ENCODE data around the gene LCE3B. TPM values are rescaled to one million over a fixed set of nuclear protein-coding genes. Genes with fewer than 3 reads are reported as not detected.

Gene LCE3B
- total RNA-seq, 1 experiment from 2014 or later, result not detected

- H3K27me3 Mint-ChIP-seq (ENCODE audit: low read depth), result no peaks in the 10 kb centered on the region
- peaks cover 65% of the 10 kb centered on the region for H3K36me3 Mint-ChIP-seq
- H3K27ac Mint-ChIP-seq, result no peak overlapping the region
- CTCF ChIA-PET, result no interaction called here
- H3K4me3 Mint-ChIP-seq, result no peak overlapping the region
- DNase-seq (ENCODE audit: low spot score) (no peak), ATAC-seq (no peak)
- no peaks in the 10 kb centered on the region for H3K4me1 Mint-ChIP-seq
- POLR2A ChIA-PET, result no interaction called here
- H3K9me3 Mint-ChIP-seq, result peaks cover 90% of the 10 kb centered on the region
- TF ChIP-seq ZNF317 (CRISPR knock-in tag; IDR thresholded peaks at IDR 0.05; ENCODE audit: borderline replicate concordance, low read depth) (no peak), NR2C2 (CRISPR knock-in tag; IDR thresholded peaks at IDR 0.05) (no peak), ZBTB43 (CRISPR knock-in tag; IDR thresholded peaks at IDR 0.05) (no peak)
- TF ChIP-seq, protein P1, sequence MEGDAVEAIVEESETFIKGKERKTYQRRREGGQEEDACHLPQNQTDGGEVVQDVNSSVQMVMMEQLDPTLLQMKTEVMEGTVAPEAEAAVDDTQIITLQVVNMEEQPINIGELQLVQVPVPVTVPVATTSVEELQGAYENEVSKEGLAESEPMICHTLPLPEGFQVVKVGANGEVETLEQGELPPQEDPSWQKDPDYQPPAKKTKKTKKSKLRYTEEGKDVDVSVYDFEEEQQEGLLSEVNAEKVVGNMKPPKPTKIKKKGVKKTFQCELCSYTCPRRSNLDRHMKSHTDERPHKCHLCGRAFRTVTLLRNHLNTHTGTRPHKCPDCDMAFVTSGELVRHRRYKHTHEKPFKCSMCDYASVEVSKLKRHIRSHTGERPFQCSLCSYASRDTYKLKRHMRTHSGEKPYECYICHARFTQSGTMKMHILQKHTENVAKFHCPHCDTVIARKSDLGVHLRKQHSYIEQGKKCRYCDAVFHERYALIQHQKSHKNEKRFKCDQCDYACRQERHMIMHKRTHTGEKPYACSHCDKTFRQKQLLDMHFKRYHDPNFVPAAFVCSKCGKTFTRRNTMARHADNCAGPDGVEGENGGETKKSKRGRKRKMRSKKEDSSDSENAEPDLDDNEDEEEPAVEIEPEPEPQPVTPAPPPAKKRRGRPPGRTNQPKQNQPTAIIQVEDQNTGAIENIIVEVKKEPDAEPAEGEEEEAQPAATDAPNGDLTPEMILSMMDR (IDR thresholded peaks at IDR 0.05), result no peak
Observed at GRCh38 chr1:152643945-152644344, 30.3 kb downstream of the LCE3B start.

GRCh38 chr1:152645146-152645545 lies 31.5 kb downstream of the LCE3B start:
- Mint-ChIP-seq H3K36me3 (peaks cover 68% of the 10 kb centered on the region), H3K4me1 (no peaks in the 10 kb centered on the region), H3K9me3 (peaks cover 90% of the 10 kb centered on the region), H3K4me3 (no peak overlapping the region), H3K27me3 (ENCODE audit: low read depth) (no peaks in the 10 kb centered on the region), H3K27ac (no peak overlapping the region)
- TF ChIP-seq AR (CRISPR knock-in tag; IDR thresholded peaks at IDR 0.05) (no peak), FOXP1 (CRISPR knock-in tag; IDR thresholded peaks at IDR 0.05; ENCODE audit: borderline replicate concordance) (no peak), MXD4 (CRISPR knock-in tag; IDR thresholded peaks at IDR 0.05; ENCODE audit: borderline replicate concordance) (no peak), ZMAT4 (CRISPR knock-in tag; IDR thresholded peaks at IDR 0.05) (no peak), ZNF232 (CRISPR knock-in tag; IDR thresholded peaks at IDR 0.05) (no peak)
- DNase-seq (ENCODE audit: low spot score), result no peak
- ChIA-PET POLR2A (no interaction called here), CTCF (no interaction called here)
- ATAC-seq, result no peak

DNA sequence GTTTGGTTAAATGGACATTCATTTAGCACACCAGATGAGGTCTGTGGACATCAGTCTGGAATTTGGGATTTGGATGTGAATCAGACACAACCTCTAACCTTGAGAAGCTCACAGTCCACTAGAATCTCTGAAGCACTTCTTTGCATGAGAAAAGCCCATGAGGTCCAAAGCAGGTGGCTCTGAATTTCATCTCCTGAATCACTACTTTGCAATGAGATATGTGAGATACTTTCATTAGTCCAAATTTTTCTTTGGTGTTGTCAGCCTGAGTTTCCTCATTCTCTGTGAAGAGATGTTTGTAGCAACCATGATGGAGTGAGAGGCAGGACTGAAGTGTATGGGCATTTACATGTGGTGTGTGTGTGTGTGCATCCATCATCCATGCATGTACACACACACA lies 33.0 kb downstream of the LCE3B start:
- Mint-ChIP-seq H3K4me1 (no peaks in the 10 kb centered on the region), H3K9me3 (peaks cover 90% of the 10 kb centered on the region), H3K36me3 (peaks cover 66% of the 10 kb centered on the region), H3K27me3 (ENCODE audit: low read depth) (peaks cover 3% of the 10 kb centered on the region; the same call in 1 of the 2 replicates), H3K27ac (no peak overlapping the region), H3K4me3 (no peak overlapping the region)
- CTCF ChIA-PET, result no interaction called here
- no peak for DNase-seq (ENCODE audit: low spot score)
- no peak for ATAC-seq
- POLR2A ChIA-PET, result no interaction called here
- no peak for TF ChIP-seq TEAD1 (CRISPR knock-in tag; IDR thresholded peaks at IDR 0.05)
- no peak for TF ChIP-seq SMAD3 (CRISPR knock-in tag; IDR thresholded peaks at IDR 0.05; ENCODE audit: borderline replicate concordance)
- TF ChIP-seq, protein P2, sequence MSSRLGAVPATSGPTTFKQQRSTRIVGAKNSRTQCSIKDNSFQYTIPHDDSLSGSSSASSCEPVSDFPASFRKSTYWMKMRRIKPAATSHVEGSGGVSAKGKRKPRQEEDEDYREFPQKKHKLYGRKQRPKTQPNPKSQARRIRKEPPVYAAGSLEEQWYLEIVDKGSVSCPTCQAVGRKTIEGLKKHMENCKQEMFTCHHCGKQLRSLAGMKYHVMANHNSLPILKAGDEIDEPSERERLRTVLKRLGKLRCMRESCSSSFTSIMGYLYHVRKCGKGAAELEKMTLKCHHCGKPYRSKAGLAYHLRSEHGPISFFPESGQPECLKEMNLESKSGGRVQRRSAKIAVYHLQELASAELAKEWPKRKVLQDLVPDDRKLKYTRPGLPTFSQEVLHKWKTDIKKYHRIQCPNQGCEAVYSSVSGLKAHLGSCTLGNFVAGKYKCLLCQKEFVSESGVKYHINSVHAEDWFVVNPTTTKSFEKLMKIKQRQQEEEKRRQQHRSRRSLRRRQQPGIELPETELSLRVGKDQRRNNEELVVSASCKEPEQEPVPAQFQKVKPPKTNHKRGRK (CRISPR knock-in tag; IDR thresholded peaks at IDR 0.05; ENCODE audit: borderline replicate concordance), result no peak
- TF ChIP-seq, protein P3, sequence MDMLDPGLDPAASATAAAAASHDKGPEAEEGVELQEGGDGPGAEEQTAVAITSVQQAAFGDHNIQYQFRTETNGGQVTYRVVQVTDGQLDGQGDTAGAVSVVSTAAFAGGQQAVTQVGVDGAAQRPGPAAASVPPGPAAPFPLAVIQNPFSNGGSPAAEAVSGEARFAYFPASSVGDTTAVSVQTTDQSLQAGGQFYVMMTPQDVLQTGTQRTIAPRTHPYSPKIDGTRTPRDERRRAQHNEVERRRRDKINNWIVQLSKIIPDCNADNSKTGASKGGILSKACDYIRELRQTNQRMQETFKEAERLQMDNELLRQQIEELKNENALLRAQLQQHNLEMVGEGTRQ (CRISPR knock-in tag; IDR thresholded peaks at IDR 0.05), result no peak
- TF ChIP-seq, protein P4, sequence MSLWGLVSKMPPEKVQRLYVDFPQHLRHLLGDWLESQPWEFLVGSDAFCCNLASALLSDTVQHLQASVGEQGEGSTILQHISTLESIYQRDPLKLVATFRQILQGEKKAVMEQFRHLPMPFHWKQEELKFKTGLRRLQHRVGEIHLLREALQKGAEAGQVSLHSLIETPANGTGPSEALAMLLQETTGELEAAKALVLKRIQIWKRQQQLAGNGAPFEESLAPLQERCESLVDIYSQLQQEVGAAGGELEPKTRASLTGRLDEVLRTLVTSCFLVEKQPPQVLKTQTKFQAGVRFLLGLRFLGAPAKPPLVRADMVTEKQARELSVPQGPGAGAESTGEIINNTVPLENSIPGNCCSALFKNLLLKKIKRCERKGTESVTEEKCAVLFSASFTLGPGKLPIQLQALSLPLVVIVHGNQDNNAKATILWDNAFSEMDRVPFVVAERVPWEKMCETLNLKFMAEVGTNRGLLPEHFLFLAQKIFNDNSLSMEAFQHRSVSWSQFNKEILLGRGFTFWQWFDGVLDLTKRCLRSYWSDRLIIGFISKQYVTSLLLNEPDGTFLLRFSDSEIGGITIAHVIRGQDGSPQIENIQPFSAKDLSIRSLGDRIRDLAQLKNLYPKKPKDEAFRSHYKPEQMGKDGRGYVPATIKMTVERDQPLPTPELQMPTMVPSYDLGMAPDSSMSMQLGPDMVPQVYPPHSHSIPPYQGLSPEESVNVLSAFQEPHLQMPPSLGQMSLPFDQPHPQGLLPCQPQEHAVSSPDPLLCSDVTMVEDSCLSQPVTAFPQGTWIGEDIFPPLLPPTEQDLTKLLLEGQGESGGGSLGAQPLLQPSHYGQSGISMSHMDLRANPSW (CRISPR knock-in tag; conservative IDR thresholded peaks at IDR 0.05; ENCODE audit: low read depth), result no peak
- TF ChIP-seq ZBTB21 (CRISPR knock-in tag; IDR thresholded peaks at IDR 0.05; ENCODE audit: borderline replicate concordance), result no peak
- TF ChIP-seq, protein P5, sequence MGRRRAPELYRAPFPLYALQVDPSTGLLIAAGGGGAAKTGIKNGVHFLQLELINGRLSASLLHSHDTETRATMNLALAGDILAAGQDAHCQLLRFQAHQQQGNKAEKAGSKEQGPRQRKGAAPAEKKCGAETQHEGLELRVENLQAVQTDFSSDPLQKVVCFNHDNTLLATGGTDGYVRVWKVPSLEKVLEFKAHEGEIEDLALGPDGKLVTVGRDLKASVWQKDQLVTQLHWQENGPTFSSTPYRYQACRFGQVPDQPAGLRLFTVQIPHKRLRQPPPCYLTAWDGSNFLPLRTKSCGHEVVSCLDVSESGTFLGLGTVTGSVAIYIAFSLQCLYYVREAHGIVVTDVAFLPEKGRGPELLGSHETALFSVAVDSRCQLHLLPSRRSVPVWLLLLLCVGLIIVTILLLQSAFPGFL (CRISPR knock-in tag; IDR thresholded peaks at IDR 0.05; ENCODE audit: borderline replicate concordance), result no peak

Data from WTC11 (cell line).